Measurements from ENCODE around the gene RGS6.

Gene RGS6

GRCh38 chr14:72186523-72186922, 254.3 kb downstream of the RGS6 start:
- Histone ChIP-seq H3K27ac (no peak overlapping the region), H3K27me3 (ENCODE audit: insufficient read depth, low read depth) (no peaks in the 10 kb centered on the region), H3K4me3 (IDR thresholded peaks at IDR 0.05; ENCODE audit: insufficient read depth, low read depth, low read length) (no peak overlapping the region), H2AFZ (ENCODE audit: low read depth) (no peak overlapping the region), H4K20me1 (ENCODE audit: insufficient read depth) (no peaks in the 10 kb centered on the region), H3K9ac (no peak overlapping the region), H3K4me1 (ENCODE audit: low read depth, poor library complexity, severe bottlenecking) (peaks cover 11% of the 10 kb centered on the region), H3K36me3 (ENCODE audit: insufficient read depth) (no peaks in the 10 kb centered on the region), H3K4me2 (no peak overlapping the region), H3K79me2 (ENCODE audit: insufficient read depth, low read depth) (no peaks in the 10 kb centered on the region)
- no peak for TF ChIP-seq CTCF (conservative IDR thresholded peaks at IDR 0.05; ENCODE audit: low read depth, low read length)

GRCh38 chr14:72196237-72197015, 264.2 kb downstream of the RGS6 start:
- Histone ChIP-seq H3K27me3 (ENCODE audit: insufficient read depth, low read depth) (no peaks in the 10 kb centered on the region), H3K4me1 (ENCODE audit: low read depth, poor library complexity, severe bottlenecking) (no peaks in the 10 kb centered on the region), H3K9ac (no peak overlapping the region), H3K36me3 (ENCODE audit: insufficient read depth) (no peaks in the 10 kb centered on the region), H3K4me3 (IDR thresholded peaks at IDR 0.05; ENCODE audit: insufficient read depth, low read depth, low read length) (no peak overlapping the region), H3K79me2 (ENCODE audit: insufficient read depth, low read depth) (no peaks in the 10 kb centered on the region), H3K27ac (no peak overlapping the region), H4K20me1 (ENCODE audit: insufficient read depth) (no peaks in the 10 kb centered on the region), H2AFZ (ENCODE audit: low read depth) (no peak overlapping the region), H3K4me2 (no peak overlapping the region)
- no peak for TF ChIP-seq CTCF (conservative IDR thresholded peaks at IDR 0.05; ENCODE audit: low read depth, low read length)

GRCh38 chr14:72201645-72202044, 269.4 kb downstream of the RGS6 start:
- no peak overlapping the region for H2AFZ ChIP-seq (ENCODE audit: low read depth)
- no peak overlapping the region for H3K9ac ChIP-seq
- H3K4me1 ChIP-seq (ENCODE audit: low read depth, poor library complexity, severe bottlenecking): no peaks in the 10 kb centered on the region
- H4K20me1 ChIP-seq (ENCODE audit: insufficient read depth): no peaks in the 10 kb centered on the region
- no peaks in the 10 kb centered on the region for H3K27me3 ChIP-seq (ENCODE audit: insufficient read depth, low read depth)
- H3K4me2 ChIP-seq: no peak overlapping the region
- no peak overlapping the region for H3K27ac ChIP-seq
- no peaks in the 10 kb centered on the region for H3K36me3 ChIP-seq (ENCODE audit: insufficient read depth)
- no peak for TF ChIP-seq CTCF (conservative IDR thresholded peaks at IDR 0.05; ENCODE audit: low read depth, low read length)
- H3K79me2 ChIP-seq (ENCODE audit: insufficient read depth, low read depth): no peaks in the 10 kb centered on the region
- H3K4me3 ChIP-seq (IDR thresholded peaks at IDR 0.05; ENCODE audit: insufficient read depth, low read depth, low read length): no peak overlapping the region

- Histone ChIP-seq H3K79me2 (ENCODE audit: insufficient read depth, low read depth) (no peaks in the 10 kb centered on the region), H3K27me3 (ENCODE audit: insufficient read depth, low read depth) (no peaks in the 10 kb centered on the region), H3K4me3 (IDR thresholded peaks at IDR 0.05; ENCODE audit: insufficient read depth, low read depth, low read length) (no peak overlapping the region), H3K9ac (no peak overlapping the region), H2AFZ (ENCODE audit: low read depth) (no peak overlapping the region), H3K36me3 (ENCODE audit: insufficient read depth) (no peaks in the 10 kb centered on the region), H3K4me2 (no peak overlapping the region), H3K4me1 (ENCODE audit: low read depth, poor library complexity, severe bottlenecking) (no peaks in the 10 kb centered on the region), H4K20me1 (ENCODE audit: insufficient read depth) (no peaks in the 10 kb centered on the region), H3K27ac (no peak overlapping the region)
- no peak for TF ChIP-seq CTCF (conservative IDR thresholded peaks at IDR 0.05; ENCODE audit: low read depth, low read length)
Measured at GRCh38 chr14:72213424-72213823, 281.2 kb downstream of the RGS6 start.
